BLaER1 (cell line): ENCODE measurements around the gene WDR90.

Source experiments
- H3K27ac ChIP-seq: shearing (Covaris generic); formaldehyde crosslinking; 2 replicates; pipeline ENCODE4 v1.8.1; 2022
- H3K27me3 ChIP-seq: shearing (Covaris generic); formaldehyde crosslinking; 2 replicates; pipeline ENCODE4 v1.8.1; 2022
- H3K36me3 ChIP-seq: shearing (Covaris generic); formaldehyde crosslinking; 2 replicates; pipeline ENCODE4 v1.8.1; 2022
- H3K4me1 ChIP-seq: shearing (Covaris generic); formaldehyde crosslinking; 2 replicates; pipeline ENCODE4 v1.8.1; 2022
- H3K4me2 ChIP-seq: shearing (Covaris generic); formaldehyde crosslinking; 2 replicates; pipeline ENCODE4 v1.8.1; 2022
- H3K4me3 ChIP-seq: shearing (Covaris generic); formaldehyde crosslinking; 2 replicates; pipeline ENCODE4 v1.8.1; 2022
- H3K9ac ChIP-seq: shearing (Covaris generic); formaldehyde crosslinking; 2 replicates; pipeline ENCODE4 v1.8.1; 2022
- H3K9me3 ChIP-seq: shearing (Covaris generic); formaldehyde crosslinking; 2 replicates; pipeline ENCODE4 v1.8.1; 2022
- H4K20me1 ChIP-seq: shearing (Covaris generic); formaldehyde crosslinking; 2 replicates; pipeline ENCODE4 v1.8.1; 2022
- Cebpa-rat ChIP-seq: shearing (Covaris generic); IDR thresholded peaks from 2 replicates; pipeline ENCODE4 v1.8.1; 2022

The WDR90 gene

GRCh38 chr16:674214-674881, 25.2 kb downstream of the WDR90 start:
- Histone ChIP-seq H3K9ac (no peak overlapping the region), H3K4me1 (peaks cover 23% of the 10 kb centered on the region), H3K4me3 (no peak overlapping the region), H3K27me3 (peaks cover 16% of the 10 kb centered on the region), H3K9me3 (no peaks in the 10 kb centered on the region), H3K36me3 (peaks cover 53% of the 10 kb centered on the region), H3K27ac (no peak overlapping the region), H3K4me2 (0 out of 2 replicates have a peak overlapping the region, but pooled peaks have one; percentile 37), H4K20me1 (peaks cover 68% of the 10 kb centered on the region)
- TF ChIP-seq Cebpa-rat: no peak

DNA sequence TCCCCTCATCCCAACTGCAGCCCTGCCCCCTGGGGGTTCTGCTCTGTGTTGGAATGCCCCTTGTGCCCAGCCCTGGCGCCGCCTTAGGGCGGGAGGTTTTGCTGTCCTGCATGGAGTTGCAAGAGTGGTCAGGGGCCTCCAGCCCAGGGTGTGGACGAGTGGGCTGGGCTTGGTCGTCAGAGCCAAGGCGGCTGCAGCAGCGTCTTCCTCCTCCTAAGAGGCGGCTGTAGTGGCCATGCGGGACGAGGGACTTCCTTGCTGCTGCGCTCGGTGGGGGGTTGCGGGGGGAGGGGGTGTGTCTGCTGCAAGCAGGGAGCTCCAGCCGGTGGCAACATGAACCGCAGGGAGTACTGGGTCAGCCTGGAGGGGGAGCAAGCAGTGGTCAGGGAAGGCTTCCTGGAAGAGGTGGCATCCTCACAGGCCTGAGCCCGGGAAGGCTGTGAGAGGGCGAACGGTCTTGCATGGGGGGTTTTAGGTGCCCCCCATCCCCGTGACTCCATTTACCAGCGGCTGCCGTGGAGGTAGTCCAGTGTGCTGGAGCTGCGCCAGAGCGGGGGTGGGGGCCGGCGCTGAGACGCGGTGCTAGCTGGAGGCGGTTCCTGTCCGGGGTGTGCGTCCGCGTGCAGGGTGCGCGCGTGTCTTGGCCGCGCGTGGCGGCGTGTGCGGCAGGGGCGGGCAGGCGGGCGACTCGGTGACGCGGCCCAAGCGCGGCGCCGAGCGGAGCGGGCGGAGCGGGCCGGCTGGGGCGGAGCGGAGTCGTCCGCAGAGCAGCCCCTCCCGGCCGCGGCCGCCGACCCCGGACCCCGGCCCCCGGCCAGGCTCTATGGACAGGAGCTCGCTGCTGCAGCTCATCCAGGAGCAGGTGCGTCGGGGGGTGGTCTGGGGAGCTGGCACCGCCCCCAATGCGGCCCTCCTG, 26.1 kb downstream of the WDR90 start, which contains the start of gene RHBDL1:
RHBDL1 (plus strand) TSS at position 704 of the 916 bp plus-strand sequence; CDS start at position 824, 120 bp downstream.
- Histone ChIP-seq H4K20me1 (peaks cover 59% of the 10 kb centered on the region), H3K9me3 (no peaks in the 10 kb centered on the region), H3K27me3 (peaks cover 16% of the 10 kb centered on the region), H3K36me3 (peaks cover 44% of the 10 kb centered on the region), H3K4me1 (peaks cover 20% of the 10 kb centered on the region), H3K27ac (no peak within 1 kb of the TSS), H3K4me3 (no peak within 1 kb of the TSS), H3K4me2 (peak within 1 kb of the TSS; percentile 37; the same call in 1 of the 2 replicates), H3K9ac (no peak within 1 kb of the TSS)
- no peak for TF ChIP-seq Cebpa-rat

DNA sequence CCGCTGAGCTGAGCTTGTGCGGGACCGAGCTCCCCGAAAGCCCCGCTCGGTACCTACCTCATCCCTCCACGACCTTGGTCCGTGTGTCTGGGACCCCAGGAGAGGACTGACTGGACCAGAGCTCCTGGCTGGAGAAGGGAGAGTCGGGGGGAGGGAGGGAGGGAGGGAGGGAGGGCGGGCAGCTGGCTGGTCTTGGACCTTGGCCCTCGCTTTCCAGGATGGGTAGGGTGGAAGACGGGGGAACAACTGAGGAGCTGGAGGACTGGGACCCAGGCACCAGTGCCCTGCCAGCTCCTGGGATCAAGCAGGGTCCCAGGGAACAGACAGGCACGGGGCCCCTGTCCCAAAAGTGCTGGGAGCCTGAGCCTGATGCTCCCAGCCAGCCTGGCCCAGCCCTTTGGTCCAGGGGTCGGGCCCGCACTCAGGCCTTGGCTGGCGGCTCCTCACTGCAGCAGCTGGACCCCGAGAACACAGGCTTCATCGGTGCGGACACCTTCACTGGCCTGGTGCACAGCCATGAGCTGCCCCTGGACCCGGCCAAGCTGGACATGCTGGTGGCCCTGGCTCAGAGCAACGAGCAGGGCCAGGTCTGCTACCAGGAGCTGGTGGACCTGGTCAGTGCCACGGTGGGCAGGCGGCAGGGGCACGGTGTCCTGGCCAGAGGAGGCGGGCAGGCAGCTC, 26.9 kb downstream of the WDR90 start:
- H3K9me3 ChIP-seq: no peaks in the 10 kb centered on the region
- no peak overlapping the region for H3K4me2 ChIP-seq
- H3K9ac ChIP-seq: no peak overlapping the region
- no peak overlapping the region for H3K27ac ChIP-seq
- H3K36me3 ChIP-seq: peaks cover 36% of the 10 kb centered on the region
- peaks cover 59% of the 10 kb centered on the region for H4K20me1 ChIP-seq
- H3K27me3 ChIP-seq: peaks cover 16% of the 10 kb centered on the region
- no peak overlapping the region for H3K4me3 ChIP-seq
- H3K4me1 ChIP-seq: peaks cover 22% of the 10 kb centered on the region
- TF ChIP-seq Cebpa-rat: no peak

DNA sequence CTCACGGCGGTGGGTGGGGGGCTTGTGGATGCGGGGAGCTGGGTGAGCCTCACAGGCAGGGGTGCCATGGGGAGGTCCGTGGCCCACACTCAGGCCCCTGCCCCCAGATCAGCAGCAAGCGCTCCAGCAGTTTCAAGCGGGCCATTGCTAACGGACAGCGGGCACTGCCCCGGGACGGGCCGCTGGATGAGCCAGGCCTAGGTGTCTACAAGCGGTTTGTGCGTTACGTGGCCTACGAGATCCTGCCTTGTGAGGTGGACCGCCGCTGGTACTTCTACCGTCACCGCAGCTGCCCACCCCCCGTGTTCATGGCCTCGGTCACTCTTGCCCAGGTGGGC, 27.4 kb downstream of the WDR90 start:
- Histone ChIP-seq H3K9ac (no peak overlapping the region), H3K4me3 (no peak overlapping the region), H3K4me2 (no peak overlapping the region), H3K27me3 (peaks cover 16% of the 10 kb centered on the region), H3K4me1 (peaks cover 27% of the 10 kb centered on the region), H4K20me1 (peaks cover 59% of the 10 kb centered on the region), H3K9me3 (no peaks in the 10 kb centered on the region), H3K36me3 (peaks cover 35% of the 10 kb centered on the region), H3K27ac (no peak overlapping the region)
- no peak for TF ChIP-seq Cebpa-rat

- TF ChIP-seq Cebpa-rat: no peak
- H4K20me1 ChIP-seq: peaks cover 62% of the 10 kb centered on the region
- peaks cover 35% of the 10 kb centered on the region for H3K36me3 ChIP-seq
- H3K9me3 ChIP-seq: no peaks in the 10 kb centered on the region
- no peak overlapping the region for H3K4me3 ChIP-seq
- H3K27ac ChIP-seq: no peak overlapping the region
- H3K4me1 ChIP-seq: peaks cover 31% of the 10 kb centered on the region
- no peak overlapping the region for H3K9ac ChIP-seq
- peaks cover 16% of the 10 kb centered on the region for H3K27me3 ChIP-seq
- H3K4me2 ChIP-seq: no peak overlapping the region
Observed at GRCh38 chr16:676913-677312, 27.7 kb downstream of the WDR90 start.

GRCh38 chr16:677316-678190, 28.4 kb downstream of the WDR90 start:
- TF ChIP-seq Cebpa-rat: no peak
- Histone ChIP-seq H3K4me3 (no peak overlapping the region), H3K9ac (no peak overlapping the region)

DNA sequence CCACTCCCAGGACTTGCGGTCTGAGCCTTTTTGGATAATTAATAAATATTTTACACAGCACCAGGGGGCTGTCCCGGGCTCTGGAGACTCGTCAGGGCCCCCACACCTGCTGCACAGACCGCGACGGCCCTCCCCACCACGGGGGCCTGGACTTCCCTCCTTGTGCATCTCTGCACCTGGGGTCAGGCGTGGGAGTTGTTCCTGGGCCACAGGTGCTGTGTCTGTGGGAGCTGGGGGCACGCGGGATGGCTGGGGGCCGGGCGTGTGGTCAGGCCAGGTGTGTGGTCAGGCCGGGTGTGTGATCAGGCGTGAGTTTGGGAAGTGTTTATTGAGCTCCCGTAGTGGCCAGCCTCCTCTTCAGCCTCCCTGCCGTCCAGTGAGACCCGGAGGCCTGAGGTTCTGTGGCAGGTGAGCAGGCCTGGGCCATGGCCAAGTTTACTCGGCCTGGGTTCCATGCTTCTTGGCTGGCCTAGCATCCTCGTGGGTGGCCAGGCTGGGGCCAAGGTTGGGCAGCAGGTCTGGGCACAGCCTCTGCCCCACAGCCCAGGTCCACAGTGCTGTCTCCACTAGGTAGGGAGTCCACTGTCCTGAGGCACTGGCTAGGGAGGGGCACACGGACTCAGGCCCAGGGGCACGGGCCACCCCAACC, 29.2 kb downstream of the WDR90 start:
- Histone ChIP-seq H3K9me3 (no peaks in the 10 kb centered on the region), H3K4me3 (no peak overlapping the region), H3K4me1 (peaks cover 45% of the 10 kb centered on the region), H3K36me3 (peaks cover 35% of the 10 kb centered on the region), H4K20me1 (peaks cover 62% of the 10 kb centered on the region), H3K27me3 (peaks cover 16% of the 10 kb centered on the region), H3K9ac (no peak overlapping the region), H3K4me2 (peak overlapping the region; percentile 94), H3K27ac (no peak overlapping the region)
- TF ChIP-seq Cebpa-rat: no peak

More at GRCh38 chr16:677316-678190, 28.4 kb downstream of the WDR90 start:
- peaks cover 37% of the 10 kb centered on the region for H3K4me1 ChIP-seq
- no peak overlapping the region for H3K27ac ChIP-seq
- no peaks in the 10 kb centered on the region for H3K9me3 ChIP-seq
- H3K36me3 ChIP-seq: peaks cover 35% of the 10 kb centered on the region
- H4K20me1 ChIP-seq: peaks cover 62% of the 10 kb centered on the region
- H3K27me3 ChIP-seq: peaks cover 16% of the 10 kb centered on the region
- H3K4me2 ChIP-seq: no peak overlapping the region

DNA sequence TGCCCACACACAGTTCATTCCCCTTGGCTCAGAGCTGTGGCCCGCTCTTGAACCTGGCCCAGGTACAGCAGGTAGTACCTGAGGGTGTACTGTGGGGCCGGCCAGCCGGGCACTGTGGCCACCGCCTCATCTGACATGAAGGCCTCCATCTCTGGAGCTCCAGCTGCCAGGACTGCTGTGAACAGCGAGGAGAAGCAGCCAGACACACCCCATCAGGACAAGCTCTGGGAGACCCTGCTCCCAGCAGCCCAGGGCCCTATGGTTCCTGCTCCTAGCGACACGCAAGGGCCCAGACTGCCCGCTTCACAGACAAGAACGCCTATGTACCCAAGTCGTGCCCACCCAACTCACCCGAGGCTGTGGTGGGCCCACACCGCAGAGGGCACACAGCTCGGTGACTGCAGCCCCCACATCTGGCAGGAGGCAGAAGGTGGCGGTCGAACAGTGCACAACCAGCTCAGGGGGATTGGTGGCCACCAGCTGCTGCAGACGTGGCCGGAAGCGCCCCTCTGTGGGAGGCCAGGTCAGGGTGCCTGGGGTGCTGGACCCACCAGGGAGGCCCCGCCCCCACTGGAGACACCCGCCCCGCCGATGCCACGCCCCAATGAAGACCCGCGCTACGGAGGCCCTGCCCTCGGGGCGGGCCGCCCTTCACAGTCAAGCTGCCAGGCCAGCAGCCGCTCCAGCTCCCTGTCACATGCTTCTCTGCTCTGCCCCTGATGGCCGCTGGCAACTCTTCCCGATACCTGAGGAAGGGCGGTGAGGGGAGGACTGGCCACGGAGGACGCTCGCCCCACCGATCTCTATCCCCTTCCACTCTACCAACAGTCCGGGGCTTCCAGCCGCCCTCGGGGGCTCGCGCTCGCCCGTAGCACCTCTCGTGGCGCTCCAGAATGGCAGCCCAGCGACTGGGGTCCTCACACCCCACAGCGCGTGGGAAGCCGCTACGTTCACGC, 30.0 kb downstream of the WDR90 start:
- peak overlapping the region; percentile 64 for H3K4me3 ChIP-seq
- TF ChIP-seq Cebpa-rat: no peak
- H3K27ac ChIP-seq: 0 out of 2 replicates have a peak overlapping the region, but pooled peaks have one; percentile 44
- H3K9me3 ChIP-seq: no peaks in the 10 kb centered on the region
- H3K4me1 ChIP-seq: peaks cover 50% of the 10 kb centered on the region
- peak overlapping the region; percentile 94 for H3K4me2 ChIP-seq
- H3K36me3 ChIP-seq: peaks cover 29% of the 10 kb centered on the region
- no peak overlapping the region for H3K9ac ChIP-seq
- peaks cover 16% of the 10 kb centered on the region for H3K27me3 ChIP-seq
- peaks cover 60% of the 10 kb centered on the region for H4K20me1 ChIP-seq
